ENCODE data around the gene SLC5A5.
"Not testable (repeated sequence)": the region's sequence is repeated elsewhere in the genome, so short reads cannot be mapped to it uniquely, and the experiment has no call there.

SLC5A5 gene

GRCh38 chr19:17915940-17916593 is 44.3 kb downstream of the SLC5A5 start:
- Mint-ChIP-seq H3K36me3 (ENCODE audit: low read depth) (no peaks in the 10 kb centered on the region), H3K4me3 (no peak overlapping the region), H3K4me1 (ENCODE audit: low read depth) (no peaks in the 10 kb centered on the region), H3K9me3 (peaks cover 10% of the 10 kb centered on the region), H3K27ac (no peak overlapping the region), H3K27me3 (ENCODE audit: low read depth) (no peaks in the 10 kb centered on the region)

GRCh38 chr19:17918151-17918550 is 46.4 kb downstream of the SLC5A5 start:
- H3K36me3 Mint-ChIP-seq (ENCODE audit: low read depth); H3K9me3 Mint-ChIP-seq; H3K4me1 Mint-ChIP-seq (ENCODE audit: low read depth); H3K27ac Mint-ChIP-seq; H3K4me3 Mint-ChIP-seq; H3K27me3 Mint-ChIP-seq (ENCODE audit: low read depth): not testable (repeated sequence)

GRCh38 chr19:17919122-17919521 is 47.4 kb downstream of the SLC5A5 start:
- H3K4me1 Mint-ChIP-seq (ENCODE audit: low read depth); H3K27me3 Mint-ChIP-seq (ENCODE audit: low read depth); H3K36me3 Mint-ChIP-seq (ENCODE audit: low read depth); H3K9me3 Mint-ChIP-seq; H3K27ac Mint-ChIP-seq; H3K4me3 Mint-ChIP-seq: not testable (repeated sequence)

GRCh38 chr19:17920527-17920926 is 48.8 kb downstream of the SLC5A5 start:
- Mint-ChIP-seq H3K4me3 (no peak overlapping the region), H3K4me1 (ENCODE audit: low read depth) (no peaks in the 10 kb centered on the region), H3K27me3 (ENCODE audit: low read depth) (no peaks in the 10 kb centered on the region), H3K36me3 (ENCODE audit: low read depth) (no peaks in the 10 kb centered on the region), H3K27ac (no peak overlapping the region), H3K9me3 (no peaks in the 10 kb centered on the region)

- Mint-ChIP-seq H3K9me3 (no peaks in the 10 kb centered on the region), H3K27ac (no peak overlapping the region)
Observed at GRCh38 chr19:17922138-17922537, 50.4 kb downstream of the SLC5A5 start.

GRCh38 chr19:17926044-17926443 is 54.3 kb downstream of the SLC5A5 start:
- no peak overlapping the region for H3K27ac Mint-ChIP-seq

More at GRCh38 chr19:17922138-17922537, 50.4 kb downstream of the SLC5A5 start:
- Mint-ChIP-seq H3K36me3 (ENCODE audit: low read depth) (no peaks in the 10 kb centered on the region), H3K4me1 (ENCODE audit: low read depth) (peaks cover 2% of the 10 kb centered on the region), H3K4me3 (no peak overlapping the region), H3K27me3 (ENCODE audit: low read depth) (no peaks in the 10 kb centered on the region)

GRCh38 chr19:17929056-17929455 is 57.3 kb downstream of the SLC5A5 start:
- Mint-ChIP-seq H3K4me3 (no peak overlapping the region), H3K27me3 (ENCODE audit: low read depth) (no peaks in the 10 kb centered on the region), H3K4me1 (ENCODE audit: low read depth) (peaks cover 17% of the 10 kb centered on the region), H3K27ac (no peak overlapping the region), H3K9me3 (no peaks in the 10 kb centered on the region), H3K36me3 (ENCODE audit: low read depth) (no peaks in the 10 kb centered on the region)

More at GRCh38 chr19:17926044-17926443, 54.3 kb downstream of the SLC5A5 start:
- no peaks in the 10 kb centered on the region for H3K9me3 Mint-ChIP-seq
- no peaks in the 10 kb centered on the region for H3K36me3 Mint-ChIP-seq (ENCODE audit: low read depth)
- peaks cover 5% of the 10 kb centered on the region for H3K4me1 Mint-ChIP-seq (ENCODE audit: low read depth)
- H3K4me3 Mint-ChIP-seq, result no peak overlapping the region
- H3K27me3 Mint-ChIP-seq (ENCODE audit: low read depth), result no peaks in the 10 kb centered on the region

- Mint-ChIP-seq H3K36me3 (ENCODE audit: low read depth) (no peaks in the 10 kb centered on the region), H3K4me1 (ENCODE audit: low read depth) (peaks cover 17% of the 10 kb centered on the region), H3K27me3 (ENCODE audit: low read depth) (no peaks in the 10 kb centered on the region), H3K4me3 (peak overlapping the region; percentile 54), H3K27ac (peak overlapping the region; percentile 57), H3K9me3 (no peaks in the 10 kb centered on the region)
Observed at GRCh38 chr19:17931532-17932191, 59.9 kb downstream of the SLC5A5 start.

- no peaks in the 10 kb centered on the region for H3K36me3 Mint-ChIP-seq (ENCODE audit: low read depth)
- peaks cover 15% of the 10 kb centered on the region for H3K4me1 Mint-ChIP-seq (ENCODE audit: low read depth)
Observed at GRCh38 chr19:17932485-17933338, 61.0 kb downstream of the SLC5A5 start, which contains the start of gene CCDC124. Gene CCDC124 (plus strand): TSS chr19:17933015. CDS start chr19:17936421, 3,406 bp downstream.

GRCh38 chr19:17933414-17934129 is 61.8 kb downstream of the SLC5A5 start:
- no peaks in the 10 kb centered on the region for H3K27me3 Mint-ChIP-seq (ENCODE audit: low read depth)
- peak overlapping the region; percentile 95 for H3K27ac Mint-ChIP-seq
- H3K36me3 Mint-ChIP-seq (ENCODE audit: low read depth), result no peaks in the 10 kb centered on the region
- peaks cover 15% of the 10 kb centered on the region for H3K4me1 Mint-ChIP-seq (ENCODE audit: low read depth)
- peak overlapping the region; percentile 93 for H3K4me3 Mint-ChIP-seq
- H3K9me3 Mint-ChIP-seq, result no peaks in the 10 kb centered on the region

More at GRCh38 chr19:17932485-17933338, 61.0 kb downstream of the SLC5A5 start, which contains the start of gene CCDC124:
- Mint-ChIP-seq H3K27me3 (ENCODE audit: low read depth) (no peaks in the 10 kb centered on the region), H3K4me3 (peak within 1 kb of the TSS; percentile 93), H3K27ac (peak within 1 kb of the TSS; percentile 95), H3K9me3 (no peaks in the 10 kb centered on the region)

- Mint-ChIP-seq H3K36me3 (ENCODE audit: low read depth) (no peaks in the 10 kb centered on the region), H3K4me3 (no peak overlapping the region), H3K27me3 (ENCODE audit: low read depth) (no peaks in the 10 kb centered on the region), H3K4me1 (ENCODE audit: low read depth) (peaks cover 12% of the 10 kb centered on the region), H3K27ac (no peak overlapping the region), H3K9me3 (no peaks in the 10 kb centered on the region)
Observed at GRCh38 chr19:17936379-17936778, 64.6 kb downstream of the SLC5A5 start.

- H3K4me1 Mint-ChIP-seq (ENCODE audit: low read depth), result peaks cover 7% of the 10 kb centered on the region
- H3K9me3 Mint-ChIP-seq, result no peaks in the 10 kb centered on the region
- no peak overlapping the region for H3K27ac Mint-ChIP-seq
Observed at GRCh38 chr19:17937371-17937900, 65.7 kb downstream of the SLC5A5 start.

GRCh38 chr19:17938092-17938845 is 66.5 kb downstream of the SLC5A5 start:
- Mint-ChIP-seq H3K4me3 (no peak overlapping the region), H3K4me1 (ENCODE audit: low read depth) (peaks cover 5% of the 10 kb centered on the region), H3K9me3 (no peaks in the 10 kb centered on the region), H3K36me3 (ENCODE audit: low read depth) (peaks cover 2% of the 10 kb centered on the region), H3K27me3 (ENCODE audit: low read depth) (no peaks in the 10 kb centered on the region), H3K27ac (no peak overlapping the region)

More at GRCh38 chr19:17937371-17937900, 65.7 kb downstream of the SLC5A5 start:
- Mint-ChIP-seq H3K27me3 (ENCODE audit: low read depth) (no peaks in the 10 kb centered on the region), H3K4me3 (no peak overlapping the region), H3K36me3 (ENCODE audit: low read depth) (peaks cover 1% of the 10 kb centered on the region)
